GM21576 (cell line): ENCODE results near the gene ADGB.
"Not testable (repeated sequence)": the region's sequence is repeated elsewhere in the genome, so short reads cannot be mapped to it uniquely, and the experiment has no call there.

Source experiments
- ATAC-seq: cut with Tn5 transposase; IDR thresholded peaks from one replicate; pipeline ENCODE4 v1.9.1; 2021; ENCODE audit warnings: mild to moderate bottlenecking, moderate library complexity; ENCODE audit not compliant: unreplicated experiment

The ADGB gene

DNA sequence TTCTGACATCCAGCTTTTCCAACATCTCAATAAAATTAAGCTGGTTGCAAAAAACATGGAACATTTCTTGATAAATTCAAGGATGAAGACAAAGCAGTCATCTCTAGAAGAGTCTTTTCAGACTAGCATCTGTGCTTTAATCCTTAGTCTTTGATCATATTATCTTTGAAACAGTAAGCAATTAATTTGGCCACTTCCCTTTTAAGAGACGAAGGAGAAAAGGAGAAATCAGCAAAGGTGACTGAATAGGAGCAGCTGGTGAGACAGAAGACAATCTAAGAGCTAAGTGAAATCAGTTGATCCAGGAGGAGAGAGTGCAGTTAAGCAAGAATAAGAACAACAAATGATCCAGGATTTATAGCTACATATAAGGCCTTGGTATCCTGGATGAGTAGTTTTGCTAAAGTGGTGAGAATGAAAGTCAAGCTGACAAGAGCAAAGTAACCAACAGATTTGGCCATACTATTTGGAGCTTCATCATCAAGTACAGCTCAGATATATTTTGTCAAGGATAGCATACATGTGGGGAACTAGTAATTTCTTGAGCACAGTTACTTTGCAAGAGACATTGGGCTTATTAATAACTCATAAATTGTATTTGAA, 215.5 kb downstream of the ADGB start:
- ATAC-seq, result no peak

DNA sequence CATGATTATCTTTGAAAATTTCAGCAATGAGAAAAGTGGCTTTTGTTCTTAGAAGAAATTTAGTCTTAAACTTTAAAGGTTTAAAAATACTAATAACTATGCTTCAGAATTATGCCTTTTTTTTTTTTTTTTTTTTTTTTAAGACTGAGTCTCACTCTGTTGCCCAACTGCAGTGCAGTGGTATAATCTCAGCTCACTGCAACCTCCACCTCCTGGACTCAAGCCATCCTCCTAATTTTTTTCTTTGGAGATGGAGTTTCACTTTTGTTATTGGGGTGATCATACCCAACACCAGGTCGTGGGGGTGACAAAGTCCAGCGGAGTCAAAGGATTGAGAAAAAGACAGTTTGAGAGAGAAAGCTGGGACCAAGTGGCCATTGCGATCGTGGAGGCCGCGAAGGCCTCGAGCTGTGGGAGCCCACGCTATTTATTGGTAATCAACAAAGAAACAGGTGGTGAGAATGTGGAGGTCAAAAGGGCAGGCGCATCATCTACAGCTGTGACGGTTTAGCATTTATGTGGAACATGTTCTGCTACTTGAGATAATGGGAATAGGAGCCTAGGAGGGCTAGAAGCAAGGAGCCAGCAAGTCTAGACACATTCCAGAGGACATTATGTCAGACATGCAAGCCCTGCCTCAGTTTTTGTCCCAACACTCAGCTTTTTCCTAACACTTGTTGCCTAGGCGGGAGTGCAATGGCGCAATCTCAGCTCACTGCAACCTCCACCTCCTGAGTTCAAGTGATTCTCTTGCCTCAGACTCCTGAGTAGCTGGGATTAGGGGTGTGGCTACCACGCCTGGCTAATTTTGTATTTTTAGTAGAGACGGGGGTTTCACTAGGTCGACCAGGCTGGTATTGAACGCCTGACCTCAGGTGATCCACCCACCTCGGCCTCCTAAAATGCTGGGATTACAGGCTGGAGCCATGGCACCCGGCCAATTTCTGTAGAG, 217.0 kb downstream of the ADGB start:
- not testable (repeated sequence) for ATAC-seq

DNA sequence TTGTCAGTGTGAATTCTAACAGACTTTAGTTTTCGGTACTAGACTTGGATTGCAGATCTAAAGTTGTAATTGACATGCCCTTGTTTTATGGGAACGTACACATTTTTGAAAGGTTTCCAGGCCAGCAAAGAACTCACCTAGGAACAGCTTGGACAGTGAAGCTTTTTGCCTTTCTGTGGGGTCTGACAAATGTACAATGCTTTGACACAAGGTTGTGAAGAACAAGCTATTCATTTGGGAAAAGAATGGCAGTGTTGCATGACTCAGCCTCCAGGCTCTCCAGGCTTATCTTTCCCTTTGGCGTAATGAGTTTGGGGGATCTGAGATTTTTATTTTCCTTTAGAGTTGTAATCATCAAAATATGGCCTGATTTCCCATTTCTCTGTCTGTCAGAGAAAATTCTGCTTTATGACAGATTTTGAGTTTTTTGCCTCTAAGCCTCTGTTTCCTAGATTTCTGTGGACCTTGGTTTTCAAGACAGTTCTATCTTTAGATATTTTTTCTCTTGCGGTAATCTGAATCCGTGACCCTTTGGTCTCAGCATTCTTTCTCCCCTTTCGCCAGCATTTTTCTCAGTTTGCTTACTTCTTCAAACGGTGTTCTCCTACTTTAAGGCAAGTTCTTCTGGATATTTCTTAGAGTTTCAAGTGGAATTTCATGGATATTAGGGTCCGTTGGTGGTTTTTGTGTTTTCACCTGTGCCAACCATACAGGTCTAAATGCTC, 221.0 kb downstream of the ADGB start:
- ATAC-seq, result no peak

DNA sequence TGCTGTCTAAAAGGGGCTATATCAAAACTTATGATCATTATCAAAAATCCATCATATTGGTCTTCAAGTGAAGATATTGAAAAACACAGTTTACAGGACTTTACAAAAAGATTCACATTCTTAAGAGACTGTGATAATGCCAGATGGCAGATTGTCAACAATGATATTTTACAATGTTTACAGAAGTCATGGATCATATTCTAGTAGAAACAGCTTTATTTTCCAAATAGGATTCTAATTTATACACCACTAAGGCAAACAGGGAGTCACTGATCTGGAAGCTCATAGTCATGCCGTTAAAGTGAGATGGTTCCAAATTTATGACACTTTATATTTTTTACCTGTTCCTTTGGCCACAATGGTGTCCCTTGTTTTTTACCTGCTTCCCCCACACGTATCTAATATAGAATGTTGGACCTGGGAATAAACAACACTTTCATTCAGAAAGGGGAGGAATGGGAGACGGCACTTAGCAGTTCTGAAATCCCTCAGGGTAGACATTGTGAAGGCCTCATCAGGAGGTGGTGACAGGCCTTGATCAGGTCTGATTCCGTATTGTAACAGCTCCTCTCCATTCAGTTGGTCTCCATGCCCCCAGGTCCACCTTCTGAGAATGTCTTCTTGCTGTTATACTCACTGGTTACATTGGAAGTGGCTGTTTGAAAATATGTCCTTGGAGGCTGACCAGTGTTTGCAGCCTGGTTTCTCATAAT, 228.6 kb downstream of the ADGB start:
- ATAC-seq, result no peak

DNA sequence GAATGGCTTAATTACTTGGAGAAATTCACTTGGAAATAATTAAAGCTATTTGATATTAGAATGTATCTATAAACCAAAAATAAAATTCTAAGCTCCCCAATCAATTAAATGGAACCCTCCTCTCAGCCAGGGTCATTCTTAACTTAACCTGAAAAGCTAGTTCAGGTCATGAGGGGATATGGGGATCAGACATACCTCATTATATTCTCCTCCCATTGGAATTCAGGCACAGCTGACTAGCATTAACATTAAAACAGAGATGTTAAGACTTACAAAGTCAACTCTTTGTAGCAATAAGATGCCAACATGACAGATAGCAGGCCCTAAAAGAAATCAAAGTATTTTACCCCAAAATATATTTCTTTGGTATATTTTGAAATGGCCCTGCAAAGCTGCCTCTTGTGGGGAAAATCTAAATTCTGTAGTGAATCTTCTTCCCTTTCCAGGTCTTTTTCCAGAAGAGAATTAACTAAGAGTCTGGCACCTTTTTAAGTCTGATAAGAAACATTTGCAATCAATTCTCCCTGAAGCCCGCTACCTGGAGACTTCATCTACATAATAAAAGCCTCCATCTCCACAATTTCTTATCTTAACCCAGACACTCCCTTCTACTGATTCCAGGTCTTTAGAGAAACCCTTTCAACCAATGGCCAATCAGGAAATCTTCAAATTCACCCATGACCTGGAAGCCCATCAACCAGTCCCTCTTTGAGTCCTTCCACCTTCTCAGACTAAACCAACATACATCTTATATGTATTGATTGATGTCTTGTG, 231.2 kb downstream of the ADGB start:
- no peak for ATAC-seq

DNA sequence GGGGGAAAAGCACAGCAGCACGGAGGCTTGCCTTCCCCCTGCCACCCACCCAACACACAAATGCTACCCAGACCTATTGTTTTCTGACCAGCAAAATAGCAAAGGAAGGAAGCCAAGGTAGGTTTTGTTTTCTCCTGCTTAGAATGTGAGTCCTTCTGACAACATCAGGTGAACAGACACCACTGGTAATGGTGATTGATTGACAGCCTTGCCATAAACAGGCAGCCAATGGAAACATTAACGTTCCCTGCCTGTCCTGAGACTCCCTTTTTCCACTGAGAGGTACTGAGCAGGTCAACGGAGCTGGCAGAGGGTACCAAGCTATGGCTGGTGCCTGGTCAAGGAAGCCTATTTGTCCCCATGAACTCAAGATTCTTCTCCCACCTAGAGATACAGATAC, 234.4 kb downstream of the ADGB start:
- ATAC-seq, result no peak

DNA sequence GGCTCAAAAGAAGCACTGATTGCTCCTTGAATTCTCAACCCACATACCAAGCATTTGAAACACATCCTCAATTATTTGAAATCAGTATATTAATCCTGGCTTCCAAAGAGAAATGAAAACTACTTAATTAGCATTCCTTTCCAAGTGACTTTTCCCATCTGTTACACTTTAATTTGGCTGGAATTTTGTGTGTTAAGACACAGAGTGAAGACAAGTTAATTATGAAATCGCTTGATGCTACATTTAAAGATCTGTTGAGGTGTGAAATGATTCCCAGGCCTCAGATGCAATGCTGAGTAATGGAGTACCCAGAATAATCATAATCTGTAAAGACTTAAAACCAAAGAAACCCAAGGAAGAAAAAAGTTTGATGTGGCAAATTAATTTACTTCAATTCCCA, 241.4 kb downstream of the ADGB start:
- no peak for ATAC-seq

DNA sequence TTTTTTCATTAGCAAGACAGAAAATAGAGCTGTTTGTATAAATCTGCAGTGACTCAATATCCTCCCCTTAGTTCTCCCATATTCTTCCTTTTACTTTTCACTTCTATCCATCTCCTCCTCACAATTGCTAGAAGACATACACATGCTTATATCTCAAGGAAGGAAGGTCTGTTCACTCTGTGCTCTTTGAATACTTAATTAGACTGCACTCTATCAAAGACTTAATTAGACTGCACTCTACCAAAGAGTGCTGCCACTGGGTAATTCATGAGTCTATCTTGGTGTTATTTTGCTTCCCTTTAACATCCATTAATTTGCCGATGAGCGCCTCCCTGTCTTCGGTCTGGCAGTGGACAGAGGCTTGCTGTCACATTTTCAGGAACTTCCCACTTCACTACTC, 241.9 kb downstream of the ADGB start:
- ATAC-seq, result no peak

DNA sequence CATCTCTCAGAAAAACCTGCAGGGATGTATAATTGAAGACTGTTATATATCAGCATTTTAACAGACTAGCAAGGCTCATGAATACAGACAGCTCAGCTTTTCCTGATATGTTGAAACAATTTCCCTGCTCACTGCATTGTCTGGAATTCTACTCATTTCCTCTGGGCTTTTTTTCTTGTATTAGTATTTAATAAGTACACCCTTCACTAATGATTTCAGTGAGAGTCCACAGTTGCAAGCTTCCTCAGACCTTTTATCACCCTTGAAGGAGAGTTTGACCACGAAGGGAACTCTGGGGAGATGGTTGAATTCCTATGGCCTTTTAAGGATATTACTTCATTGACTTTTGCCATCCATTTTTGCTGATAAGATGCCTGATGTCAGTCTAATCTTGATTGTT, 248.7 kb downstream of the ADGB start:
- ATAC-seq, result no peak

DNA sequence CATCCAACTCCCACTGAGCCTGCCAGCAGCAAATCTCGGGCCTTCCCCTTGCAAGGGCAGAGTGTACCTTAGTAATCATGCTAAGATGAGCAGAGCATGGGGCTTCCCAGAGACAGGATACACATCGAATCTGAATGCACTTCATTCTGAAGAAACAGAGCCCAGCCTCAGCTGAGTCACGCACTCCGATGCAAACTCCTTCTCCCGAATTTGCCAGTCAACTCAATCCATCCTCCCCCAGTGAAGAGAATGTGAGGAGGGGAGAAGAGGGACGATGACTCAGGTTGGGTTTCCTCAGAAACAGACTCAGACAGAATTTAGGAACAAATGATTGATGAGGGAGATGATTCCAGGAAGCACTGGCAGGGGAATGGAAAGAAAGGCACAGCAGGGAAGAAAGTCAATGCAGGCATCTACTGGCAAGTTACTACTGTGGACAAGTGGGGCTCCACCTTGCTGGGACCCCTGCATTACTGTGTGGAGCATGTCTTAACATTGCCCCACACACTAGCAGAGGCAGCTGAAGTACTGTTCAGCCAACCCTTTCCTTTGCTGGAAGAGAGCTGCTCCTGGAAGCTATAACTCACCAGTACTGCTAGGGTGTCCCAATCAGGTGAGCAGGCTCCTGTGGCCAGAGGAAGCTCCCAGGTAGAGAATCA, 251.6 kb downstream of the ADGB start:
- ATAC-seq, result no peak

DNA sequence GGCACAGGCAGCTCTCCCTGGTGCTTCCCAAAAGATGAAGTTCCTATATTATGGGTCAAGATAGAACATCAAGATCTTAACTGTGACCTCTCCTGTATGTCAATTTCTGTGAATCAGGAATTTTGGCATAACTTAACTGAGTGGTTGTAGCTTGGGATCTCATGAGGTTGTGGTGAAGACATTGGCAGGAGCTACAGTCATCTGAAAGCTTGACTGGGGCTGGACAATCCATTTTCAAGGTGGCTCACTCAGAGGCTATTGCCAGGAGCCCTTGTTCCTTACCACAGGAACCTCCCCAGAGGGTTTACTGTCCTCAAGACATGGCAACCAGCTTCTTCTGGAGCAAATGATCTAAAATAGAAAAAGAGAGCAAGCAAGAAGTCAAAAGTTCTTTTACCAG, 252.2 kb downstream of the ADGB start:
- ATAC-seq, result no peak

DNA sequence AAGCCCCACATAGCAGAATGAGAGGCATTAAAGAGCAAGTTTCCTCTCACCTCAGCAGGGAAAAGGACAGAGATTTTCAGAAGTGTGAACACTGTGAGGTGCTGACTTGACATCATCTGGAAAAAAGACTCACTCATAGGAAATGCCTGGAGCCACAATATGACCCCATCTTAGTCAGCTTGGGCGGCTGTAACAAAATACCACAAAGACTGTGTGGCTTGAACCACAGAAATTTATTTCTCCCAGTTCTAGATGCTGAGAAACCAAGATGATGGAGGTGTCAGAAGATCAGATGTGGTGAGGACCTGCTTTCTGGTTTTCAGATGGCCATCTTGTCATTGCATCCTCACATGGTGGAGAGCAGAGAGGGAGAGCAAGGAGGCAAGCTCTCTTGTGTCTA, 253.1 kb downstream of the ADGB start:
- no peak for ATAC-seq

DNA sequence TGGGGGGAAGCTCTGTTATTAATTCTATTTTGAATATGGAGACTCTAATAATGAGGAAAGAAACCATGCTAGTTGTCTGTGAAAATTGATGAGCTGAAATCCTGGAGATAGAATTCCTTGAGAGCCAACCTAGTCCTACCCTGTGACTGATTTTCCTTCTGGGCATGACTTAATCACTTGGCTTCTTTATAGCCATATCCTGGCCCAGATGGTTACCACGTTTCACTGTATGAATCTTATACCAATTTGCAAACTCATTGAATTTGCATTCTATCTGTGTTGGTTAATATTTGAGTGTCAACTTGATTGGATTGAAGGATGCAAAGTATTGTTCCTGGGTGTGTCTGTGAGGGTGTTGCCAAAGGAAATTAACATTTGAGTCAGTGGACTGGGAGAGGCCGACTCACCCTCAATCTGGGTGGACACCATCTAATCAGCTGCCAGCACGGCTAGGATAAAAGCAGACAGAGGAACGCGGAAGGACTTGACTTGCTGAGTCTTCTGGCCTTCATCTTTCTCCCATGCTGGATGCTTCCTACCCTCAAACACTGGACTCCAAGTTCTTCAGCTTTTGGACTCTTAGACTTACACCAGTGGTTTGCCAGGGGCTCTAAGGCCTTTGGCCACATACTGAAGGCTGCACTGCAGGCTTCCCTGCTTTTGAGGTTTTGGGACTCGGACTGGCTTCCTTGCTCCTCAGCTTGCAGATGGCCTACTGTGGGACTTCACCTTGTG, 255.9 kb downstream of the ADGB start:
- not testable (repeated sequence) for ATAC-seq

DNA sequence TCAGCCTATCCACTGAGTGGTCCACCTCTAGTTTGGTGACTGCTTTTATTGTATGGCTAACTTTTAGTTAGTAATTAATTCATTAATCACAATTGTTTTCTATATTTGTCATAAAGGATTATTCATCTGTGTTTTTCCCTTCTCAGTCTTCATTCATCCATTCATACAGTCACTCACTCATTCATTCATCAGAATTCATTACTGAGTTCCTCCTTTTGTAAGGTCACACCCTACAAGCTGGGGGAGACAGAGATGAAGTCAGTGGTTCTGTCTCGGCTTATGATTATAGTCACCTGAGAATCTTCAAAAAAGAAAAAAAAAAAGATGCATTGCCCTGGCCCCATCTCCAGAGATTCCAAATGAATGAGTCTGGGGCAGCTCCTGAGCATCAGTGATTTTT, 257.1 kb downstream of the ADGB start:
- no peak for ATAC-seq

DNA sequence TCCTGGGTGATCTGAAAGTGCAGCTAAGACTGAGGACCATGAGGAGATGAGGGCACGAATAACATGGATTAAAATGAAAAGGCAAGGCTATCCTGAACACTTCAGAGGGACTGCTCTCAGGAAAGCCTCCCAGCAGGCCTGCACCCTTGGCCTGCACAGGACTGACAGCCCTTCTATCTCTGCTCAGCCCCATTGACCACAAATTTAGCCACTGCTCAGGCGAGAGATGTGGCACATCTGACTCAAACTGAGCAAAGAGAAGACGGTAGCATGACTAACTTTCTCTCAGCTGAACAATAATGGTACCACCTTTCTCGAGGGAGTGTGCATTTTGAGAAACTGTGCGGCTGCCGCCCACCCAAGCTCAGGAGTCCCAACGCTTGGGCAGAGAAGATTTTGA, 257.5 kb downstream of the ADGB start:
- ATAC-seq, result peak; percentile 46

DNA sequence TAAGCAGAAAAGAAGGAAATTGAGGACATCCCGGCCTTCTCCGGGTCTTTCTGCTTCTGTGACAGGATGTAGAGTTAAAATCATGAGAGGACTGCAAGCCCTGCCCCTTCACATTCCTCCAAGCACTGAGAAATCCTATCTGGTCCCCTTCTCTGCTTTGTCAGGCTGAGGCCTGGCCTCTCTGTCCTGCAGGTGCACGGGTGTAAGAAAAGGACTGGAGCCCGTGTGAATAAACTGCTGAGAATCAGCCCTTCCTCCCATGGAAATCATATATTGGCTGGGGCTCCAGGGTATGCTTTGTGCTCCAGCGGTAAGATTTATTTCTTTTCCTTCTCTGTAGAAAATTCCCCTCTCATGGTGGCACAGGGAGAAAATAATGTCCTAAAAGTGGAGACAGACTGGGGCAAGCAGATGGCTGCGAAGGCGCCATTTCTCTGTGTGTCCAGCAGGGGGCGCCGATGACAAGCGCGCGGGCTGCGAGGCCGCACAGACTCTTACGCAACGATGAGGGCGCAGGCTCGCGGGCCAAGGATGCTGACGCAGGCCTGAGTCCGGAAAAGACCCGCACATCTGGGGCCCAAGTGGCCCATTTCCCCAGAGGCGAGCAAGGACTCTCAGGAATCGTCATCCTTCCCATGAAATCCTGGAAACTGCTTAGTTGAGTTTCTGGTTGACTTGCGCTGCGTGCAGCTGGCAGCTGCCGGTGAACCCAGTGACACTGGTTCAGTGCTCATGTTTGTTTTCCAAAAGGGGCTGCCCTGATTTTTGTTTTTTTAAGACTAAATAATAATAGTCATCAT, 258.6 kb downstream of the ADGB start:
- ATAC-seq, result peak; percentile 96

DNA sequence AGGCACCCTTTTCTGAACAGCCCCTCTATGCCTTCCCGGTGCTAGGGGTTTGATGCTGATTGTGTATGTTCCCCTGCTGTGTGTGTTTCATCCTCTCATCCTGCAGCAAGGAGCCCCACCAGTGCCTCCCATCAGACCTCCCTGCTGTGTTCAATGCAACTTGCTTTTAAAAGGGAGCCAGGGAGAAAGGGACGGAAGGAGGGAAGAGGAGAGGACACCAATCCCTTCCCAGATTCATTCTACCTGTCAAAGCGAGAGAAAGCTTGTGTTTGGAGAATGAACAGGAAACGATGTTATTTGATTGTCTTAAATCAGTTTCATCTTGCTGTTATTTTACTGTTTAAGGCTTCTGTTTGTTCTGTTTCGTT, 259.2 kb downstream of the ADGB start:
- no peak for ATAC-seq

DNA sequence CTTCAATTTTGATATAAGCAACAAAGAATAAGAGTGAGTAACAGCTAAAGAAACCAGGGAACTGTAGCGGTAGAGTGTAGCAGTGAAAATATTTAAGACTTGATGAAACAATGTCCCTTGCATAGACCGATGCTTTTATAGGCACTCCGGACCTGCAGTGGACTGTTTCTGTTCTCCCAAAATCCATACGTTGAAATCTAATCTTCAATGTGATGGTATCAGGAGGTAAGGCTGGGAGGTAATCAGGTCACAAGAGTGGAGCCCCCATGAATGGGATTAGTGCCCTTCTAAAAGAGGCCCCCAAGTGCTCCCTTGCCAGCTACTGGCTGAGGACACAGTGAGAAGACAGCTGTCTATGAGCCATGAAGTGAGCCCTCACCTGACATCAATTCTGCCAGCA, 260.4 kb downstream of the ADGB start:
- ATAC-seq, result no peak
